ENCODE data around the gene RAC3. TPM values are rescaled to one million over a fixed set of nuclear protein-coding genes. Genes with fewer than 3 reads are reported as not detected.
A peak's percentile ranks its signal among the peaks of the same experiment; 100 is the strongest.

The RAC3 gene
- total RNA-seq, 1 donor from 2014 or later = 41.3 TPM

DNA sequence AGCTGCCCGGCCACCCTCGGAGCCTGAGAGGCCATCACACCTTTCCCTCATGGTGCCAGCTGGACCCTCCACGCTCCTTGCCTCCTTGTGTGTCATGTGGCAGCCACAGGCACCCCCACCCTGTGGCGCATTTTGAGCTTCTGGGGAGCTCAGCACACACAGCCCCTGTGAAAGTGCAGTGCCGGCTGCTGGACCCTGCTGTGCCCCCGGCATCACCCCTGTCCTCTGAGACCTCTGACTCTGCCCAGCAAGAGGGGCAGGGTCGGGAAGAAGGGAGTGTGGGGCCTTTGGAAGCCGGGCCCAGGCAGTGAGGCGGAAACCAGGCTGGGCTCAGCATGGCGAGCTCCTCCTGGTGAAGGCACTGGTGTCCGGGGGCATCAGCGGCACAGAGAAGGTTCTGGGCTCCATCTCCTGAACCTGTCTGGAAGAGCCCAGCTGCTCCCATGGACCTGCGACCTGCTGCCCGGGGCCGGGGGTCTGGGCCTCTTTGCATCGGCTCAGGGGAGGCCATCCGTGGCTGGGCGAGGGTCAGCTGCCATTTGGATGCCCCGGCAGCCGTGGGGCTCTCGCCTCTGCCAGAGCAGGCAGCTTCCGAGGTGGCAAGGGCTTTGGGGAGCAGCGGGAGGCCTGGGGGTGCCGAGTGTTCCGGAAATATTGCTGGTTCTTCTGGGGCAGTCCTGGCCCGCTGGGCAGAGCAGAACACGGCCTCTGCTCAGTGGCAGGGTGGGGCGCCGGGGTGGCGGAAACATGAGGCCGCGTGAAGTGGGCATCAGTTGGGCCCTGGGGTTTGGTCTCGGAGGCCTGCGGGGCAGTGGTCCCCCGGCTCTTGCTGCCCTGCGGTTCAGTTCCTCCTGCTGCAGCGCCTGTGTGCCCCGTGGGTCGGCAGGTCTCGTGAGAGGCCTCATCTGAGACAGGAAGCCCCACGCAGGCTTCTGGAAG, 26.7 kb upstream of the RAC3 start:
- H3K9me3 Mint-ChIP-seq (ENCODE audit: unreplicated experiment) = no peaks in the 10 kb centered on the region
- H3K36me3 ChIP-seq (ENCODE audit: insufficient read depth, low read length) = no peaks in the 10 kb centered on the region
- H3K27me3 ChIP-seq (ENCODE audit: insufficient read depth, low read length) = no peaks in the 10 kb centered on the region
- no peaks in the 10 kb centered on the region for H3K27me3 Mint-ChIP-seq (ENCODE audit: low read depth, unreplicated experiment)
- H3K36me3 Mint-ChIP-seq (ENCODE audit: low read depth, unreplicated experiment) = no peaks in the 10 kb centered on the region
- peaks cover 20% of the 10 kb centered on the region for H3K4me1 Mint-ChIP-seq (ENCODE audit: low read depth, unreplicated experiment)
- peaks cover 46% of the 10 kb centered on the region for H3K4me1 ChIP-seq (ENCODE audit: insufficient read depth, low read length)
- FAIRE-seq (no peak), DNase-seq (ENCODE audit: low read depth) (no peak)
- H2AFZ ChIP-seq (ENCODE audit: low read depth, low read length) = no peak overlapping the region
- H4K20me1 ChIP-seq (ENCODE audit: insufficient read depth, low read length) = peaks cover 20% of the 10 kb centered on the region
- H3K9ac ChIP-seq (ENCODE audit: low read length) = peak overlapping the region; percentile 42
- H3K4me3 Mint-ChIP-seq (ENCODE audit: unreplicated experiment) = no peak overlapping the region
- no peak overlapping the region for H3K4me3 ChIP-seq (ENCODE audit: insufficient read depth, low read depth, low read length)
- peak overlapping the region; percentile 26 for H3K27ac Mint-ChIP-seq (ENCODE audit: unreplicated experiment)
- no peaks in the 10 kb centered on the region for H3K79me2 ChIP-seq (ENCODE audit: insufficient read depth, low read length)
- TF ChIP-seq CTCF (IDR thresholded peaks at IDR 0.05; ENCODE audit: insufficient read depth, low read depth, low read length) = no peak
- TF ChIP-seq EZH2 (IDR thresholded peaks at IDR 0.05; ENCODE audit: insufficient read depth, low read length) = no peak
- H3K27ac ChIP-seq (ENCODE audit: low read depth, low read length) = peak overlapping the region; percentile 57
- no peaks in the 10 kb centered on the region for H3K9me3 ChIP-seq (ENCODE audit: insufficient read depth, low read depth, low read length)
- H3K4me2 ChIP-seq (ENCODE audit: low read length) = peak overlapping the region; percentile 69

- H3K4me2 ChIP-seq (ENCODE audit: low read length) = peak overlapping the region; percentile 28
- peaks cover 18% of the 10 kb centered on the region for H3K4me1 Mint-ChIP-seq (ENCODE audit: low read depth, unreplicated experiment)
- H3K4me1 ChIP-seq (ENCODE audit: insufficient read depth, low read length) = peaks cover 46% of the 10 kb centered on the region
- FAIRE-seq = no peak
- no peaks in the 10 kb centered on the region for H3K27me3 ChIP-seq (ENCODE audit: insufficient read depth, low read length)
- no peaks in the 10 kb centered on the region for H3K27me3 Mint-ChIP-seq (ENCODE audit: low read depth, unreplicated experiment)
- H3K79me2 ChIP-seq (ENCODE audit: insufficient read depth, low read length) = no peaks in the 10 kb centered on the region
- TF ChIP-seq EZH2 (IDR thresholded peaks at IDR 0.05; ENCODE audit: insufficient read depth, low read length) (no peak), CTCF (IDR thresholded peaks at IDR 0.05; ENCODE audit: insufficient read depth, low read depth, low read length) (no peak)
- H3K36me3 Mint-ChIP-seq (ENCODE audit: low read depth, unreplicated experiment) = no peaks in the 10 kb centered on the region
- H3K27ac ChIP-seq (ENCODE audit: low read depth, low read length) = no peak overlapping the region
- peak overlapping the region; percentile 76 for H3K4me3 Mint-ChIP-seq (ENCODE audit: unreplicated experiment)
- H3K4me3 ChIP-seq (ENCODE audit: insufficient read depth, low read depth, low read length) = no peak overlapping the region
- H3K9me3 ChIP-seq (ENCODE audit: insufficient read depth, low read depth, low read length) = no peaks in the 10 kb centered on the region
- no peak for DNase-seq (ENCODE audit: low read depth)
- H3K36me3 ChIP-seq (ENCODE audit: insufficient read depth, low read length) = no peaks in the 10 kb centered on the region
- H2AFZ ChIP-seq (ENCODE audit: low read depth, low read length) = no peak overlapping the region
- H3K9ac ChIP-seq (ENCODE audit: low read length) = no peak overlapping the region
- H4K20me1 ChIP-seq (ENCODE audit: insufficient read depth, low read length) = peaks cover 13% of the 10 kb centered on the region
- H3K9me3 Mint-ChIP-seq (ENCODE audit: unreplicated experiment) = no peaks in the 10 kb centered on the region
- peak overlapping the region; percentile 47 for H3K27ac Mint-ChIP-seq (ENCODE audit: unreplicated experiment)
Measured at GRCh38 chr17:82005701-82006348, 25.7 kb upstream of the RAC3 start.

Data from astrocyte (in vitro differentiated cells and primary cell).